Mesothelial cell of epicardium (in vitro differentiated cells): ENCODE data around the gene CHD2. TPM values are rescaled to one million over a fixed set of nuclear protein-coding genes. Genes with fewer than 3 reads are reported as not detected.

Experiments used
- DNase-seq, 2 experiments: peaks; one replicate each; pipeline ENCODE4 v3.0.0; 2021; ENCODE audit warnings: low spot score in 2 of 2; ENCODE audit not compliant: unreplicated experiment in 2 of 2
- H3K27ac Mint-ChIP-seq: 2 replicates; pipeline ENCODE4 v1.8.0; 2021; ENCODE audit warnings: mixed read lengths
- H3K27me3 Mint-ChIP-seq: 2 replicates; pipeline ENCODE4 v1.8.0; 2021; ENCODE audit warnings: low read depth, mixed read lengths
- H3K36me3 Mint-ChIP-seq: 2 replicates; pipeline ENCODE4 v1.8.0; 2021; ENCODE audit warnings: mixed read lengths
- H3K4me1 Mint-ChIP-seq: 2 replicates; pipeline ENCODE4 v1.8.0; 2021; ENCODE audit warnings: mixed read lengths
- H3K4me3 Mint-ChIP-seq: 2 replicates; pipeline ENCODE4 v1.8.0; 2021; ENCODE audit warnings: mild to moderate bottlenecking, moderate library complexity, mixed read lengths
- H3K9me3 Mint-ChIP-seq: 2 replicates; pipeline ENCODE4 v1.8.0; 2021; ENCODE audit warnings: mixed read lengths
- total RNA-seq: library from RNA; stranded (reverse); gene quantifications from 3 replicates; pipeline ENCODE4 v1.2.1, GENCODE V29; 2021
- TF ChIP-seq, protein P1 (sequence below): fragments of 200-600 bp; sonication (generic); IDR thresholded peaks from one replicate; pipeline ENCODE4 v1.5.0; 2021; ENCODE audit warnings: antibody characterized with exemption; ENCODE audit not compliant: unreplicated experiment

Gene CHD2
- total RNA-seq, 1 donor from 2014 or later = 178 TPM

DNA sequence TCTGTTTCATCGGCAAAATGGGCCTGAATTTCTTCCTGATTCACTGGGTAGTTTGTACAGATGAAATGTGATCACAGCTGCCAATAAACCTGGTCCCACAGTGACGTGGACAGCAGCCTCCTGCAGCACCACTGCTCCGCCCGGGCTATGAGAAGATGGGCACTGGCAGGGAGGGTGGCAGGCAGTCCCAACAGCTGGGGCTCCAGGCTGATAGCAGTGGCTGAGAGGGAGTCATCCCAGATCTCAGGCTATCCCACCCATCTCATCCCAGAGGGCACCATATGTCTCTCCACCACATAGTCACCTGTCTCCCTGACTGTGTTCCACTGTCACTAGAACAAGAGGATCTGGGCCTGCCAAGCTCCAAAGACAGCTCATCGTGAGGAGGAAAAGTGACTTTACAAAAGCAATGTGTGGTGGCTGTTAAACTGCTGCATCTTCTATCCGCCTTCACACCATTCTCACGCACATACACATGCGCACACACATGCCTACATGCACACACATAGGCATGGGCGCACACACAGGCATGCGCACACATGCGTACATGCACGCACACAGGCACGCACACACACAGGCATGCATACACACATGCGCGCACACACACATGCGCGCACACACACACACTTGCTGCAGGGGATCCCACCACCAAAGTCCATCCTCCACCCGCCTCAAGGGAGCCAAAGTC, 142.7 kb downstream of the CHD2 start:
- TF ChIP-seq, protein P1, sequence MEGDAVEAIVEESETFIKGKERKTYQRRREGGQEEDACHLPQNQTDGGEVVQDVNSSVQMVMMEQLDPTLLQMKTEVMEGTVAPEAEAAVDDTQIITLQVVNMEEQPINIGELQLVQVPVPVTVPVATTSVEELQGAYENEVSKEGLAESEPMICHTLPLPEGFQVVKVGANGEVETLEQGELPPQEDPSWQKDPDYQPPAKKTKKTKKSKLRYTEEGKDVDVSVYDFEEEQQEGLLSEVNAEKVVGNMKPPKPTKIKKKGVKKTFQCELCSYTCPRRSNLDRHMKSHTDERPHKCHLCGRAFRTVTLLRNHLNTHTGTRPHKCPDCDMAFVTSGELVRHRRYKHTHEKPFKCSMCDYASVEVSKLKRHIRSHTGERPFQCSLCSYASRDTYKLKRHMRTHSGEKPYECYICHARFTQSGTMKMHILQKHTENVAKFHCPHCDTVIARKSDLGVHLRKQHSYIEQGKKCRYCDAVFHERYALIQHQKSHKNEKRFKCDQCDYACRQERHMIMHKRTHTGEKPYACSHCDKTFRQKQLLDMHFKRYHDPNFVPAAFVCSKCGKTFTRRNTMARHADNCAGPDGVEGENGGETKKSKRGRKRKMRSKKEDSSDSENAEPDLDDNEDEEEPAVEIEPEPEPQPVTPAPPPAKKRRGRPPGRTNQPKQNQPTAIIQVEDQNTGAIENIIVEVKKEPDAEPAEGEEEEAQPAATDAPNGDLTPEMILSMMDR = no peak
- Mint-ChIP-seq H3K27ac (no peak overlapping the region), H3K4me1 (peaks cover under 1% of the 10 kb centered on the region), H3K4me3 (no peak overlapping the region), H3K9me3 (peaks cover 8% of the 10 kb centered on the region), H3K36me3 (peaks cover 42% of the 10 kb centered on the region), H3K27me3 (no peaks in the 10 kb centered on the region)
- DNase-seq = no peak

DNA sequence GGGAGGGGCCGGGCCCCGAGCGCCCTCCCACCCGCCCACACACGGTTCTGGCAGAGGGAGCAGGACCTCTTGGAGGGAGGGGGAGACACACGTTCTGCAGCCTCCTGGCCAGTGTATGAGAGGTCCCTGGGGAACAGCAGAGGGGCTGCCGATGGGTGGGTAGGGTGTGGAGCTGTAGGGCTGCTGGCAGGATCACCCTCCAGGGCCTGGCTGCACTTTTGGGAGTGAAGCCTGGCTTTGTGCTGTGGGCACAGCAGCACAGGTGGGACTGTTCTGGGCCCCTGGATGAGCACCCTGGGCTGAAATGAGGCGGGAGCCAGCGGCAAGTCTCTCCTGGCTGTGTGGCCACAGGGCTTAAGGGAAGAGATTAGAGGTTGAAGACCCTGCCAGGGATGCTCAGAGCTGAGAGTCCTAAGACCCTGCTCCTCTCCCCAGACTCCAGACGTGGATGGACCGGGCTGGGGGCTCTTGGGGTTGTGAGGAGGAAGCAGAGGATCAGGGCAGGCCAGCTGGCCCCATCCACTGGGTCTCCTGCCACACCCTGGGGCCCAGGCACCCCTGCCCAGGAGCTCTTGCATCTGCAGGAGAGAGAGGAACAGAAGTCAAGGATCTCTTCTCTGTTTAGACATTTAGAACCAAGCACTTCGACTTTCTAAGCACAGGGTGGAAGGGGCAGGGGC, 143.6 kb downstream of the CHD2 start:
- no peak for DNase-seq
- Mint-ChIP-seq H3K36me3 (peaks cover 45% of the 10 kb centered on the region), H3K4me3 (no peak overlapping the region), H3K27ac (no peak overlapping the region), H3K9me3 (peaks cover 8% of the 10 kb centered on the region), H3K27me3 (no peaks in the 10 kb centered on the region), H3K4me1 (no peaks in the 10 kb centered on the region)
- TF ChIP-seq, protein P1 = no peak

DNA sequence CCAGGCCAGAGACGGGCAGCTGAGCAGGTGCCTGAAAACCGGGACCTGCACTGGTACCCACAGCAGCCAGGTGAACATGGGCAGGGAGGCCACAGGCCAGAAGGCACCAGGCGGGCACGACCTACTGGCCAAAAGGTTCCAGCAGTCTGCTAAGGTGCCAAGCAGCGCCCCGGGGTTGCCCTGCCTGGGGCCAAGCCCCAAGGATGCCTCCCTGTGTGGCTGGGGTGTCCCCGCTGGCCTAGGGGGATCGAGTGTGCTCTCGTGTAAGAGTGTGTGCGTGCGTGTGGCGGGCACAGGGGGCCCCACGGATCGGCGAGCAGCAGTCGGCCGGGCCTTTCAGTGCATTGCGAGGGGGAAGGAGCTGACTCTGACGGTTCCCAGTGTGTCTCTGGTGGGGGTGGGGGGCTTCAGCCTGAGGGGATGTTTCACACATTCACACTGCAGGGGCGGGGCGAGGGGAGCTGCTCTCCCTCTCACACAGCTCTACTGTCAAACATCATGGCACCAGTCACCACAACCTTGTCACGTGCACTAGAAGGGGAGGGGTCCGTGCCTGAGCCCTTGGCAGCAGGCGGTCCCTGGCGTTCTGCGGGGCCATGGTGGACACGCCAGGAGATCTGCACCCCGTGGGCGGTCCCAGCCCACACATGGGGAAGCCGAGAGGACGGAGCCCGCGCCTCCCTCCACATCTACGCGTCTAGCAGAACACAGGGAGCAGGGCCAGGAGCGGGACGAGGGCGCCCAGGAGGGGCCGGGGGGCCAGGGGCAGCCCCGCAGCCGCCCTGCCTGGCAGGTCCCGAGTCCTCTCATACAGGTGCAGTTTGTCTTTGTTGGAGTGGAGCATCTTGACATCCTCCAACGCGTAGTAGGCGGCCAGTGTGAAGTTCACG, 144.4 kb downstream of the CHD2 start:
- peaks cover 51% of the 10 kb centered on the region for H3K36me3 Mint-ChIP-seq
- no peak for DNase-seq
- H3K4me3 Mint-ChIP-seq = no peak overlapping the region
- peaks cover 8% of the 10 kb centered on the region for H3K9me3 Mint-ChIP-seq
- TF ChIP-seq, protein P1 = no peak
- H3K27me3 Mint-ChIP-seq = no peaks in the 10 kb centered on the region
- H3K4me1 Mint-ChIP-seq = peaks cover 5% of the 10 kb centered on the region
- H3K27ac Mint-ChIP-seq = no peak overlapping the region

DNA sequence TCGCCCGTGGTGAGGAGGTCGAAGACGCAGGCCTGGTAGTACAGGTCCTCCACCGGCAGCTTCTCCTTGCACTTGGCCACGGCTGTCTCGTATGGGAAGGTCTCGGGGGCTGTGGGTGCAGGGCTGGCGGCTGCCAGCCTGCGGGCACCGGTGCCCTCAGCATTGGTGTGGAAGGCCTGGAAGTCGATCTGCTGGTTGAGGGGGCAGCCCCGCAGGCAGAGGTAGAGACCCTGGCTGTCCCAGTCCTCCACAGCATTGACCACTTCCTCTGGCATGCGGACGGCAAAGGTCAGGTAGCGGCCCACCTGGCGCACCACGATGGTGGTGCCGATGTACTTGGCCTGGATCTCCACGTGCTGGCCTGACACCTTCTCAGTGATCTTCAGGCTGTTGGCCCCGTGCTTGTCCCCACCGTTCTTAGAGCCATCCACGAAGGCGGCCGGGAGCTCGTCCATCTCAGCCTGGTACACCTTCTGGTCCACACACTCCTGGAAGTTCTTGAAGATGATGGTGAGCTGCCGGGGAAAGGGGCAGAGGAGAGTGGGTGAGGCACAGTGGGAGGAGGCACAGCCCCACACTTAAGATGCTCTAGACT, 145.2 kb downstream of the CHD2 start:
- Mint-ChIP-seq H3K36me3 (peaks cover 50% of the 10 kb centered on the region), H3K27ac (no peak overlapping the region), H3K9me3 (peaks cover 8% of the 10 kb centered on the region), H3K4me1 (peaks cover 5% of the 10 kb centered on the region), H3K27me3 (no peaks in the 10 kb centered on the region), H3K4me3 (no peak overlapping the region)
- TF ChIP-seq, protein P1 = no peak
- DNase-seq = no peak

DNA sequence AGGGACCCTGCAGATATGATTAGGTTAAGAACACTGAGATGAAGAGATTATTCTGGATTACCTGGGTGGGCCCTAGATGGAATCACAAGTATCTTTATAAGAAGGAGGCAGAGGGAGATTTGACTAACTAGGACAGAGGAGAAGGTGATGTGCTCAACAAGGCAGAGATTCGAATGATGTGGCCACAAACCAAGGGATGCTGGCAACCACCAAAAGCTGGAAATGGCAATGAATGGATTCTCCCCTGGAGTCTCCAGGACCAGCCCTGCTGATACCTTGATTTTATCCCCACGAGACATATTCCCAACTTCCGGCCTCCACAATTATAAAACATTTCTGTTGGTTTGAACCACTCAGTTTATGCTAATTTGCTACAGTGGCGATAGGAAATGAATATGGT, 146.0 kb downstream of the CHD2 start:
- Mint-ChIP-seq H3K27ac (no peak overlapping the region), H3K9me3 (peaks cover 8% of the 10 kb centered on the region), H3K4me3 (no peak overlapping the region), H3K27me3 (no peaks in the 10 kb centered on the region), H3K36me3 (peaks cover 52% of the 10 kb centered on the region), H3K4me1 (peaks cover 5% of the 10 kb centered on the region)
- DNase-seq = no peak
- TF ChIP-seq, protein P1 = no peak
